Measurements from ENCODE around the gene MRPL23. TPM values are rescaled to one million over a fixed set of nuclear protein-coding genes. Genes with fewer than 3 reads are reported as not detected.

MRPL23 gene
- total RNA-seq, 1 experiment from 2014 or later = 109 TPM

GRCh38 chr11:1990872-1991578 lies 43.9 kb downstream of the MRPL23 start:
- no peak for DNase-seq (ENCODE audit: low spot score)

- DNase-seq (ENCODE audit: low spot score) = no peak
Observed at GRCh38 chr11:1992111-1992510, 45.0 kb downstream of the MRPL23 start.

- DNase-seq (ENCODE audit: low spot score) = no peak
Observed at GRCh38 chr11:1994121-1994520, 47.0 kb downstream of the MRPL23 start.

GRCh38 chr11:1997755-1998154 lies 50.6 kb downstream of the MRPL23 start, which contains the start of gene H19:
TSS of gene H19 (minus strand) at chr11:1997842.
- DNase-seq (ENCODE audit: low spot score) = no peak

GRCh38 chr11:1998290-1998689 lies 51.2 kb downstream of the MRPL23 start:
- DNase-seq (ENCODE audit: low spot score) = no peak

GRCh38 chr11:1998861-1999260 lies 51.7 kb downstream of the MRPL23 start:
- DNase-seq (ENCODE audit: low spot score) = no peak

- DNase-seq (ENCODE audit: low spot score) = no peak
Observed at GRCh38 chr11:2002042-2002776, 55.1 kb downstream of the MRPL23 start.

GRCh38 chr11:2002807-2003206 lies 55.7 kb downstream of the MRPL23 start:
- DNase-seq (ENCODE audit: low spot score) = no peak

- DNase-seq (ENCODE audit: low spot score) = no peak
Observed at GRCh38 chr11:2004466-2004865, 57.3 kb downstream of the MRPL23 start.

Small RNA genes within 50 kb of the gene (small RNA-seq; reads per million reads assigned to genes)
- gene RF01972 (not detected), gene RF01973 (not detected)

Other genes with a start within 250 kb of the MRPL23 start
- gene IFITM10, start 196.7 kb upstream of the MRPL23 start, total RNA-seq (2014; rRNA removed; shearing (Covaris generic)) = 2.8 and 4.1 TPM in 2 replicates
- gene CTSD, start 183.4 kb upstream of the MRPL23 start, total RNA-seq (2014; rRNA removed; shearing (Covaris generic)) = 1,063 and 1,119 TPM in 2 replicates
- 59.9 and 63.4 TPM in 2 replicates for gene SYT8, start 112.3 kb upstream of the MRPL23 start, total RNA-seq (2014; rRNA removed; shearing (Covaris generic))
- gene TNNI2, start 108.4 kb upstream of the MRPL23 start, total RNA-seq (2014; rRNA removed; shearing (Covaris generic)) = 4.6 and 17.2 TPM in 2 replicates
- 0.05 and 0.60 TPM in 2 replicates for gene LSP1, start 94.2 kb upstream of the MRPL23 start, total RNA-seq (2014; rRNA removed; shearing (Covaris generic))
- gene PRR33, start 55.4 kb upstream of the MRPL23 start, total RNA-seq (2014; rRNA removed; shearing (Covaris generic)) = not detected in 2 replicates
- gene TNNT3, start 27.6 kb upstream of the MRPL23 start, total RNA-seq (2014; rRNA removed; shearing (Covaris generic)) = 0.23 TPM in 1 of 2 replicates, not detected in the other
- 0.81 TPM in 1 of 2 replicates, not detected in the other for gene H19, start 50.5 kb downstream of the MRPL23 start, total RNA-seq (2014; rRNA removed; shearing (Covaris generic))
- 9.9 and 11.4 TPM in 2 replicates for gene IGF2, start 192.1 kb downstream of the MRPL23 start, total RNA-seq (2014; rRNA removed; shearing (Covaris generic))
- gene INS, start 213.9 kb downstream of the MRPL23 start, total RNA-seq (2014; rRNA removed; shearing (Covaris generic)) = not detected in 2 replicates
- gene TH, start 224.5 kb downstream of the MRPL23 start, total RNA-seq (2014; rRNA removed; shearing (Covaris generic)) = 1.8 and 3.4 TPM in 2 replicates